GM19193 (cell line): ENCODE measurements around the gene ST8SIA5.

Source experiments
- POLR2A ChIP-seq: IDR thresholded peaks from 4 replicates; pipeline ENCODE4 v1.6.1; 2011; ENCODE audit not compliant: insufficient read depth, insufficient read length; ENCODE audit errors: extremely low read depth

ST8SIA5 gene

GRCh38 chr18:46704816-46705215, 52.0 kb downstream of the ST8SIA5 start:
- TF ChIP-seq POLR2A = no peak

GRCh38 chr18:46704189-46704588, 52.7 kb downstream of the ST8SIA5 start:
- TF ChIP-seq POLR2A = no peak

- TF ChIP-seq POLR2A = no peak
Measured at GRCh38 chr18:46702471-46702870, 54.4 kb downstream of the ST8SIA5 start.

- no peak for TF ChIP-seq POLR2A
Measured at GRCh38 chr18:46700066-46700824, 56.6 kb downstream of the ST8SIA5 start.

GRCh38 chr18:46696702-46697101, 60.2 kb downstream of the ST8SIA5 start:
- no peak for TF ChIP-seq POLR2A

- TF ChIP-seq POLR2A = no peak
Measured at GRCh38 chr18:46696268-46696667, 60.6 kb downstream of the ST8SIA5 start.

GRCh38 chr18:46693996-46694395, 62.9 kb downstream of the ST8SIA5 start:
- TF ChIP-seq POLR2A = no peak

- no peak for TF ChIP-seq POLR2A
Measured at GRCh38 chr18:46688853-46689525, 67.9 kb downstream of the ST8SIA5 start.

GRCh38 chr18:46686186-46686585, 70.7 kb downstream of the ST8SIA5 start:
- TF ChIP-seq POLR2A = no peak

- TF ChIP-seq POLR2A = no peak
Measured at GRCh38 chr18:46683252-46683651, 73.6 kb downstream of the ST8SIA5 start.

GRCh38 chr18:46680784-46681695, 75.8 kb downstream of the ST8SIA5 start:
- TF ChIP-seq POLR2A = no peak

GRCh38 chr18:46679846-46680598, 76.8 kb downstream of the ST8SIA5 start:
- TF ChIP-seq POLR2A = no peak

- TF ChIP-seq POLR2A = no peak
Measured at GRCh38 chr18:46678785-46679399, 78.0 kb downstream of the ST8SIA5 start.

- no peak for TF ChIP-seq POLR2A
Measured at GRCh38 chr18:46678041-46678440, 78.8 kb downstream of the ST8SIA5 start.
